ENCODE measurements around the gene IRS2.

DNA sequence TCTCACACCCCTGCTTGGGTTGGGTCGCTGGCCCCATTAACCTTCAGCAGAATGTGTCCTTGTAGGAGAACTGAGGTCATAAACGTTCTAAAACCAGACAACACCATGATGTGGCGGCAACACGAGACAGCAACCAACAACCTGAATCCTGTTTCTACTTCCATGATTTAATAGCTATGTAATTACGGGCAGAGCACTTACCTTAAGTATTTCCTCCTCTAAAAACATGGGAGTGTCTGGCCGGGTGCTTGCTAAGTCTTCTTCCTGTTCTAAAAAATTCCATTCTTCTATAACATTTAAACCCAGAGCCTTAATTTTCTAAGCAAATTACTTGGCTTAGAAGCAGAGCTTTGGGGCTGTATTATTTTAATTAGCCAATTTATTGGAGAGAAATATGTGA is 33.5 kb upstream of the IRS2 start:
- TF ChIP-seq, protein P1, sequence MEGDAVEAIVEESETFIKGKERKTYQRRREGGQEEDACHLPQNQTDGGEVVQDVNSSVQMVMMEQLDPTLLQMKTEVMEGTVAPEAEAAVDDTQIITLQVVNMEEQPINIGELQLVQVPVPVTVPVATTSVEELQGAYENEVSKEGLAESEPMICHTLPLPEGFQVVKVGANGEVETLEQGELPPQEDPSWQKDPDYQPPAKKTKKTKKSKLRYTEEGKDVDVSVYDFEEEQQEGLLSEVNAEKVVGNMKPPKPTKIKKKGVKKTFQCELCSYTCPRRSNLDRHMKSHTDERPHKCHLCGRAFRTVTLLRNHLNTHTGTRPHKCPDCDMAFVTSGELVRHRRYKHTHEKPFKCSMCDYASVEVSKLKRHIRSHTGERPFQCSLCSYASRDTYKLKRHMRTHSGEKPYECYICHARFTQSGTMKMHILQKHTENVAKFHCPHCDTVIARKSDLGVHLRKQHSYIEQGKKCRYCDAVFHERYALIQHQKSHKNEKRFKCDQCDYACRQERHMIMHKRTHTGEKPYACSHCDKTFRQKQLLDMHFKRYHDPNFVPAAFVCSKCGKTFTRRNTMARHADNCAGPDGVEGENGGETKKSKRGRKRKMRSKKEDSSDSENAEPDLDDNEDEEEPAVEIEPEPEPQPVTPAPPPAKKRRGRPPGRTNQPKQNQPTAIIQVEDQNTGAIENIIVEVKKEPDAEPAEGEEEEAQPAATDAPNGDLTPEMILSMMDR (conservative IDR thresholded peaks at IDR 0.05; ENCODE audit: low read depth in 2 of 2): no peak
- TF ChIP-seq POLR2AphosphoS5 (IDR thresholded peaks at IDR 0.05; ENCODE audit: low read depth) (no peak), CREB1 (CRISPR knock-in tag; IDR thresholded peaks at IDR 0.05; ENCODE audit: low read depth) (no peak)

All from GM23338 (cell line).